Sigmoid colon (tissue), 7 donors: ENCODE measurements around the gene CCDC171. TPM values are rescaled to one million over a fixed set of nuclear protein-coding genes. Genes with fewer than 3 reads are reported as not detected.

Source experiments
- DNase-seq: peaks from one replicate; pipeline ENCODE4 v3.0.0-alpha.2; 2019
- H3K27ac ChIP-seq, 4 donors: fragments of 200-600 bp; sonication (generic); one replicate each; pipeline ENCODE4 v1.5.1; 2016 to 2019; ENCODE audit warnings: mild to moderate bottlenecking in 1 of 4
- H3K27me3 ChIP-seq, 3 donors: fragments of 200-600 bp; sonication (generic); one replicate each; pipeline ENCODE4 v1.5.1; 2019; ENCODE audit warnings: mild to moderate bottlenecking in 1 of 3
- H3K36me3 ChIP-seq, 4 donors: fragments of 200-600 bp; sonication (generic); one replicate each; pipeline ENCODE4 v1.5.1; 2016 to 2019
- H3K4me1 ChIP-seq, 4 donors: fragments of 200-600 bp; sonication (generic); one replicate each; pipeline ENCODE4 v1.5.1; 2017 to 2019
- H3K4me3 ChIP-seq, 4 donors: fragments of 200-600 bp; sonication (generic); one replicate each; pipeline ENCODE4 v1.5.1; 2017 to 2019; ENCODE audit warnings: mild to moderate bottlenecking in 2 of 4, moderate library complexity in 1 of 4
- H3K9me3 ChIP-seq, 4 donors: fragments of 200-600 bp in 3 of 4; sonication (generic) in 3 of 4; one replicate each; pipeline versions ENCODE4 v1.5.1 to v1.6.1; 2013 to 2019
- EP300 ChIP-seq, 4 donors: sonication (generic); formaldehyde crosslinking; IDR thresholded peaks; one replicate each; pipeline ENCODE4 v1.6.1; 2017; ENCODE audit warnings: antibody characterized with exemption in 4 of 4
- POLR2A ChIP-seq, 2 donors: fragments of 450-650 bp; IDR thresholded peaks; one replicate each; pipeline ENCODE4 v1.6.1; 2016; ENCODE audit warnings: antibody characterized with exemption in 2 of 2, mild to moderate bottlenecking in 2 of 2, moderate library complexity in 2 of 2
- POLR2AphosphoS5 ChIP-seq, 4 donors: sonication (generic); formaldehyde crosslinking; IDR thresholded peaks; one replicate each; pipeline ENCODE4 v1.6.1; 2017; ENCODE audit warnings: antibody characterized with exemption in 4 of 4
- WGBS, 2 donors: extraction: QIAGEN DNeasy Blood & Tissue Kit; methylation state at CpG; one replicate each; pipeline ENCODE4 v1.1.7; 2013; 5-methylcytosine and 5-hydroxymethylcytosine counted together
- intact Hi-C: fragments of 100-400 bp; cut with DNase I; formaldehyde crosslinking; loops from one replicate; pipeline ENCODE4 v1.15.1; 2023
- polyA plus RNA-seq, 3 donors: library from polyadenylated mRNA; stranded (reverse); fragments of 200-250 nt; gene quantifications; one replicate each; pipeline ENCODE4 v1.2.3, GENCODE V29; 2013
- total RNA-seq, 4 donors: library from RNA; depleted of rRNA; stranded (reverse); fragments of >200 nt; gene quantifications; one replicate each; pipeline ENCODE4 v1.1.0, GENCODE V29; 2016
- TF ChIP-seq, protein P1 (sequence below), 4 experiments: fragments of 450-650 bp in 3 of 4; fragments of 200-600 bp in 1 of 4; IDR thresholded peaks; one replicate each; pipeline ENCODE4 v1.5.1; 2016 to 2019; ENCODE audit warnings: antibody characterized with exemption in 4 of 4, mild to moderate bottlenecking in 3 of 4, moderate library complexity in 2 of 4
- donor health status: healthy with polysubstance abuse.
- donor health status: Bipolar disorder and iron deficiency.
- donor health status: healthy.

Gene CCDC171
- total and polyA plus RNA-seq, 7 donors: 0.46 to 6.1 (median 2.9) TPM

DNA sequence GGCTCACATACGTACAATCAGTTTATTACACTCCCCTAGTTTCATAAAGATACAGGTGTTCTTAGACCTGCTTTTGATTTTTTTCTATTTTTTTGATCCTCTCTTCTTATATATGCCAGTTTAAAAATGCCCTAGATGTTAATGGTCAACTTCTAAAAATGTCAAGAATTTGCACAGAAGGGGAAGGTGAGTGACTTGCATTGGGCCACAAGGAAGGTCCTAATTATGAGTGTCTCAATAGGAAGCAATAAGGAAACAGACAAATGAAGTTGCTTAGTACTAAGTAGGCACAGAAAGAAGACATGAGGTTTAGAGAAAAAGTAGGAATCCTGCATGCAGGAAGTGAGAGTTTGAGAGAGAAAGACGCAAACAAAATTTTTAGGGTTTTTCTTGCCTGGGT is 3.2 kb upstream of the CCDC171 start:
- WGBS, 2 donors: 69 to 79% methylated on average over 2 of the region's 2 CpGs

DNA sequence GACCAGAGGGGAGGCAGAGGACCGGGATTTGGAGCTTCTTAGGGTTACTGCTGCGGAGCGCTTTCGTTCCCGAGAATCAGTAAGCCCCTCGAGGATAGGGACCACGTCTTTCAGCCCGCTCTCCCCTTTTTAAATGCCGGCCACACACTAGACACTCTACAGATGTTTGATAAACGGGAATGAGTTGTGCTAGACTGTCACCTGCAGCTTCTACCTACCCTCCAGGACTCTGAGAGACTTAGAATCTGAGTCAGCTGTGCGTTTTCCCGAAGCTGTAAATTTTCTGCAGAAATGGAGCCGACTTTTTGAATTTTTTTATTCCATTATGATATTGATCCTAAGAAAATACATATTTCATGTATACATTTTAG is 670 bp downstream of the CCDC171 start:
- no peaks in the 10 kb centered on the region for H3K27me3 ChIP-seq
- intact Hi-C loops: loop anchor here (5.0 kb wide), 1 partner anchor 261 kb away; no protein-coding TSS in a partner anchor
- DNase-seq: no peak
- H3K9me3 ChIP-seq: no peaks in the 10 kb centered on the region
- peak overlapping the region; percentile 66 to 85 (median 73) for H3K4me3 ChIP-seq
- 0 to 1% methylated on average over 13 of the region's 13 CpGs for WGBS, 2 donors
- H3K27ac ChIP-seq: peak overlapping the region; percentile 89 to 94 (median 91)
- peaks cover 0 to 8% (median 6%) of the 10 kb centered on the region in 4 donors for H3K4me1 ChIP-seq
- H3K36me3 ChIP-seq: no peaks in the 10 kb centered on the region
- no peak for TF ChIP-seq EP300 (IDR thresholded peaks at IDR 0.05)
- TF ChIP-seq, protein P1, sequence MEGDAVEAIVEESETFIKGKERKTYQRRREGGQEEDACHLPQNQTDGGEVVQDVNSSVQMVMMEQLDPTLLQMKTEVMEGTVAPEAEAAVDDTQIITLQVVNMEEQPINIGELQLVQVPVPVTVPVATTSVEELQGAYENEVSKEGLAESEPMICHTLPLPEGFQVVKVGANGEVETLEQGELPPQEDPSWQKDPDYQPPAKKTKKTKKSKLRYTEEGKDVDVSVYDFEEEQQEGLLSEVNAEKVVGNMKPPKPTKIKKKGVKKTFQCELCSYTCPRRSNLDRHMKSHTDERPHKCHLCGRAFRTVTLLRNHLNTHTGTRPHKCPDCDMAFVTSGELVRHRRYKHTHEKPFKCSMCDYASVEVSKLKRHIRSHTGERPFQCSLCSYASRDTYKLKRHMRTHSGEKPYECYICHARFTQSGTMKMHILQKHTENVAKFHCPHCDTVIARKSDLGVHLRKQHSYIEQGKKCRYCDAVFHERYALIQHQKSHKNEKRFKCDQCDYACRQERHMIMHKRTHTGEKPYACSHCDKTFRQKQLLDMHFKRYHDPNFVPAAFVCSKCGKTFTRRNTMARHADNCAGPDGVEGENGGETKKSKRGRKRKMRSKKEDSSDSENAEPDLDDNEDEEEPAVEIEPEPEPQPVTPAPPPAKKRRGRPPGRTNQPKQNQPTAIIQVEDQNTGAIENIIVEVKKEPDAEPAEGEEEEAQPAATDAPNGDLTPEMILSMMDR (IDR thresholded peaks at IDR 0.05): no peak
- TF ChIP-seq POLR2AphosphoS5 (IDR thresholded peaks at IDR 0.05): no peak
- TF ChIP-seq POLR2A (IDR thresholded peaks at IDR 0.05): no peak

More for the DNA sequence above, 3.2 kb upstream of the CCDC171 start:
- TF ChIP-seq POLR2A (IDR thresholded peaks at IDR 0.05) (no peak), POLR2AphosphoS5 (IDR thresholded peaks at IDR 0.05) (no peak), EP300 (IDR thresholded peaks at IDR 0.05) (no peak)
- TF ChIP-seq, protein P1 (IDR thresholded peaks at IDR 0.05): no peak
- Histone ChIP-seq H3K9me3 (no peaks in the 10 kb centered on the region), H3K4me3 (no peak overlapping the region), H3K4me1 (peaks cover 0 to 8% (median 6%) of the 10 kb centered on the region in 4 donors), H3K27me3 (no peaks in the 10 kb centered on the region), H3K27ac (no peak overlapping the region), H3K36me3 (no peaks in the 10 kb centered on the region)
- no peak for DNase-seq
- intact Hi-C loops: loop anchor here (5.0 kb wide), 1 partner anchor 257 kb away; no protein-coding TSS in a partner anchor

DNA sequence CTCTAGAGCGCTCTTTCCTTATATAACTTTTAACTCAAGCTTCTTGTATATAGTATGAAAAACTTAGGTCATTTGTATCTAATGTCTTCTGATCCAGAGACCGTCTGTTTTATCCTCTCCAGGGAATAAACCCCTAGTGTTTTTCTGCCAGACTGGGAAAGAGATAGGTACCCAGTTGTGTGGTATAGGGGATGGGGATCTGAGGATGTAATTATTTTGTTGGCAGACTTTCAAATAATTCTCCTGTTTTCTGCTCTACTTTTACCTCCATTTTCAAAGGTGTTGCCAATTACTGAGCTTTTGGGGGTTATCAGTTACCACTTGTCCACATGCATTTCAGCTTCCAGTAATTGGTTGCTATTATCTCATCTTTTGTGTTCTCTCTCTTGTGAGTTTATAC is 17.9 kb downstream of the CCDC171 start:
- no peak for DNase-seq
- H3K9me3 ChIP-seq: no peaks in the 10 kb centered on the region
- no peaks in the 10 kb centered on the region for H3K36me3 ChIP-seq
- H3K27me3 ChIP-seq: no peaks in the 10 kb centered on the region
- H3K27ac ChIP-seq: no peak overlapping the region
- H3K4me3 ChIP-seq: no peak overlapping the region
- 92 to 95% methylated on average over 2 of the region's 2 CpGs for WGBS, 2 donors
- intact Hi-C loops: no loop called here
- no peaks in the 10 kb centered on the region for H3K4me1 ChIP-seq
- TF ChIP-seq POLR2AphosphoS5 (IDR thresholded peaks at IDR 0.05) (no peak), POLR2A (IDR thresholded peaks at IDR 0.05) (no peak), EP300 (IDR thresholded peaks at IDR 0.05) (no peak)
- TF ChIP-seq, protein P1 (IDR thresholded peaks at IDR 0.05): no peak

DNA sequence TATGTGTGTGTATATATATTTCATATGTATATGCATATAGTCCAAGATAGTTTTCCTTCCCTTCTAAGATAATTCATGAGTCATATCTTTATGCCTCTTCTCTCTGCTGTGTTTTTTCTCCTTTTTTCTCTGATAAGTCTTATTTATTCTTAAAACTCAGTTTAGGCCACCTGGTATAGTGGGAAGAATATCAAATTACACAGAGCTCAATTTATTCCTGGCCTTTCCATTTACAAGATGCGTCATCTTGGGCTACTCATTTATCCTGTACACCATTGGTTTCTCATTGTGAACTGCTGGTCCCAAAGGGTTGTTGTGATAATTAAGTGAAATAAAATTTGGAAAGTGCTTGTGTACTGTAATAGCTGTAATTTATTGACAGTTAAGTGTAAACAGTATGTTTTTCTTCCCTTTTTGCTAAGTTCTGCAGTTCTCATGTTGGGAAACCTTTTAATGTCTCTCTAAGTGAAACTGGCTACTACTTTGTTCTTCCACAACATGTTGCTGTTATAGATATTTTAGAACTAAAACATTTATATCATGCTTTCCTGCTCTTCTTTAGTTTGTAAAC is 19.4 kb downstream of the CCDC171 start:
- no peaks in the 10 kb centered on the region for H3K9me3 ChIP-seq

DNA sequence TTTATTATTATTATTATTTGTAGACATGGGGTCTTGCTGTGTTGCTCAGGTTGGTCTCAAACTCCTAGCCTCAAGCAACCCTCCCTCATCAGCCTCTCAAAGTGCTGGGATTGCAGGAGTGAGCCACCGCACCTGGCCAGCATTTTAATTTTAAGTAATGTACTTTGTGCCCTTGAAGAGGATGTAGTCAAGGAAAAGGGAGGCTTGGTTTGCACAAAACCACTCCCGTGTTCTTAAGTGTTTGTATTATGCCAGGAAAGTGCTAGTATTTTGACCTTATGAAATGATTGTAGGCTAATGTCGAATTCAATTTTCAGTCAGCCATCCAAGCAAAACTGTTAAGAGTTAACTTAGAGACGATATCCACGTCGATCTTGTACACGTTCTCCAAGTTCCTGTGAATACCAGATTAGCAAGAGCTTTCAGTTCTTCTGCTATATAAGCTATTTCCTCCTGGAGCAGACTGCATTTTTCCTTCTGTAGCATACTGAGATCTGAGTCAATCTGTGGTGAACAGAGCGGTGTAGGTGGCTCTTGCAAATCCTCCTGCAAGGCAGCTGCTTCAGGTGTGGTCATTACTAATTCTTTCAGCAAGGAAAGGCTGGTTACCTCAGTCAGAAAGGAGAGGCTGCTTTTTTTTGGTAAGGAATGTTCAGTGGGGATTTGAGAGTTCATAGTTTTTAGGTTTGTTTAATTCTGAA is 23.7 kb downstream of the CCDC171 start:
- Histone ChIP-seq H3K4me3 (no peak overlapping the region), H3K4me1 (no peaks in the 10 kb centered on the region), H3K36me3 (no peaks in the 10 kb centered on the region), H3K27ac (no peak overlapping the region), H3K27me3 (no peaks in the 10 kb centered on the region), H3K9me3 (no peaks in the 10 kb centered on the region)
- DNase-seq: no peak
- TF ChIP-seq POLR2A (IDR thresholded peaks at IDR 0.05) (no peak), EP300 (IDR thresholded peaks at IDR 0.05) (no peak), POLR2AphosphoS5 (IDR thresholded peaks at IDR 0.05) (no peak)
- TF ChIP-seq, protein P1 (IDR thresholded peaks at IDR 0.05): no peak
- WGBS, 2 donors: 70 to 75% methylated on average over 8 of the region's 8 CpGs
- intact Hi-C loops: no loop called here

More for the DNA sequence above, 19.4 kb downstream of the CCDC171 start:
- Histone ChIP-seq H3K4me1 (no peaks in the 10 kb centered on the region), H3K36me3 (no peaks in the 10 kb centered on the region), H3K4me3 (no peak overlapping the region), H3K27ac (no peak overlapping the region), H3K27me3 (no peaks in the 10 kb centered on the region)
- WGBS, 2 donors: 96 to 97% methylated on average over 1 of the region's 1 CpG
- intact Hi-C loops: no loop called here
- TF ChIP-seq POLR2AphosphoS5 (IDR thresholded peaks at IDR 0.05): no peak
- no peak for DNase-seq
